Erythroblast (primary cell): ENCODE data around the gene RPL3.
"Not testable (repeated sequence)": the region's sequence is repeated elsewhere in the genome, so short reads cannot be mapped to it uniquely, and the experiment has no call there.

Experiments
- DNase-seq, 2 experiments: peaks; one replicate each; lab custom pipeline; 2025; lab: John Stamatoyannopoulos, UW
- GATA1 ChIP-seq: IDR thresholded peaks from 2 replicates; pipeline ENCODE4 v1.6.1; 2011; ENCODE audit warnings: low read depth, mild to moderate bottlenecking, control low read depth, low read length, moderate library complexity
- POLR2A ChIP-seq: IDR thresholded peaks from 2 replicates; pipeline ENCODE4 v1.6.1; 2011; ENCODE audit warnings: mild to moderate bottlenecking, low read length

RPL3 gene

DNA sequence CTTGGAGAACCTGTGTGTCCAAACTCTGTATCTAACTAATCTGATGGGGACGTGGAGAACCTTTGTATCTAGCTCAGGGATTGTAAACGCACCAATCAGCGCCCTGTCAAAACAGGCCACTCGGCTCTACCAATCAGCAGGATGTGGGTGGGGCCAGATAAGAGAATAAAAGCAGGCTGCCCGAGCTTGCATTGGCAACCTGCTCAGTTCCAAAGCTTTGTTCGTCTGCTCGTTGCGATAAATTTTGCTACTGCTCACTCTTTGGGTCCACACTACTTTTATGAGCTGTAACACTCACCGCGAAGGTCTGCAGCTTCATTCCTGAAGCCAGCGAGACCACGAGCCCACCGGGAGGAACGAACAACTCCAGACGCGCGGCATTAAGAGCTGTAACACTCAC lies 38.8 kb upstream of the RPL3 start:
- peak; percentile 22 for TF ChIP-seq POLR2A
- peak in 1 of 2 experiments; percentile 29 for DNase-seq

DNA sequence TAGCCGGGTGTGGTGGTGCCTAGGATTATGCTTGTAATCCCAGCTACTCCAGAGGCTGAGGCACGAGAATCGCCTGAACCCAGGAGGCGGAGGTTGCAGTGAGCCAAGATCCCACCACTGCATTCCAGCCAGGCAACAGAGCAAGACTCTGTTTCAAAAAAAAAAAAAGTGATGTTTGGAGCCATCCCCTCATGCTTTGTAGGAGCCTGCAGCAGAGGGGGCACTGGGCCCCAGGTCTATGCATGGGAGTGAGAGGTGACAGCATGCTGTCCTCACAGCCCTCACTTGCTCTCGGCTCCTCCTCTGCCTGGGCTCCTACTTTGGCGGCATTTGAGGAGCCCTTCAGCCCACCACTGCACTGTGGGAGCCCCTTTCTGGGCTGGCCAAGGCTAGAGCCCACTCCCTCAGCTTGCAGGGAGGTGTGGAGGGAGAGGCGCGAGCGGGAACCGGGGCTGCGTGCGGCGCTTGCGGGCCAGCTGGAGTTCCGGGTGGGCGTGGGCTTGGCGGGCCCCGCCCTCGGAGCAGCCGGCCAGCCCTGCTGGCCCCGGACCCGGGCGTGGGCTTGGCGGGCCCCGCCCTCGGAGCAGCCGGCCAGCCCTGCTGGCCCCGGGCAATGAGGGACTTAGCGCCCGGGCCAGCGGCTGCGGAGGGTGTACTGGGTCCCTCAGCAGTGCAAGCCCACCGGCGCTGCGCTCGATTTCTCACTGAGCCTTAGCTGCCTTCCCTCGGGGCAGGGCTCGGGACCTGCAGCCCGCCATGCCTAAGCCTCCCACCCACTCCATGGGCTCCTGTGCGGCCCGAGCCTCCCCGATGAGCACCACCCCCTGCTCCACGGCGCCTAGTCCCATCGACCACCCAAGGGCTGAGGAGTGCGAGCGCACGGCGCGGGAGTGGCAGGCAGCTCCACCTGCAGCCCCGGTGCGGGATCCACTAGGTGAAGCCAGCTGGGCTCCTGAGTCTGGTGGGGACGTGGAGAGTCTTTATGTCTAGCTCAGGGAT lies 38.0 kb upstream of the RPL3 start:
- DNase-seq, result not testable (repeated sequence)

DNA sequence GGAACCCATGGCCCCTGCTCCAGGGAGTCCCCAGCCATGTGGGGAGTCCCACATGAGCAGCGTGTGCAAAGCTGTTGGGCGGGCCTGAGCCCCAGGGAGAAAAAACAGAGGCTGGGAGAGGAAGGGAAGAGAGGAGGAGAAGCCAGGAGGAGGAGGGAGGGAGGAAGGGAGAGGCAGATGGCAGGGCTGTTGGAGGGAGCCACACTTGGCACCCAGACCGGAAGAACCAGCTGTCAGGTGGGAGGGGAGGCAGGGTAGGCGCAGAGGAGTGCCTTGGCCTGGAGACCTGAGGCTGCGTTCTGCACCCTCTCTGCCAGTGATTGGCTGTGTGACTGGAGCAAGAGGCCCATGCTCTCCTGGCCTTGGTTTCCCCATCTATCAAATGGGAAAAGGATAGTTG lies 37.0 kb upstream of the RPL3 start:
- DNase-seq, result no peak
- TF ChIP-seq GATA1, result no peak
- no peak for TF ChIP-seq POLR2A

DNA sequence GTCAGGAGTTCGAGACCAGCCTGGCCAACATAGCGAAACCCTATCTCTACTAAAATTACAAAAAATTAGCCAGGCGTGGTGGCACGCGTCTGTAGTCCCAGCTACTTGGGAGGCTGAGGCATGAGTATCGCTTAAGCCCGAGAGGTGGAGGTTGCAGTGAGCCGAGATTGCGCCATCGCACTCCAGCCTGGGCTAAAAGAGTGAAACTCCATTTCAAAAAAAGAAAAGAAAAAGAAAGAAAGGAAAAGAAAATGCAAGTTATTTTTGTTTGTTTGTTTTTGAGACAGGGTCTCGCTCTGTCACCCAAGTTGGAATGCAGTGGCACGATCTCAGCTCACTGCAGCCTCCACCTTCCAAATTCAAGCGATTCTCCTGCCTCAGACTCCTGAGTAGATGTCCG lies 36.4 kb upstream of the RPL3 start:
- DNase-seq, result not testable (repeated sequence)

DNA sequence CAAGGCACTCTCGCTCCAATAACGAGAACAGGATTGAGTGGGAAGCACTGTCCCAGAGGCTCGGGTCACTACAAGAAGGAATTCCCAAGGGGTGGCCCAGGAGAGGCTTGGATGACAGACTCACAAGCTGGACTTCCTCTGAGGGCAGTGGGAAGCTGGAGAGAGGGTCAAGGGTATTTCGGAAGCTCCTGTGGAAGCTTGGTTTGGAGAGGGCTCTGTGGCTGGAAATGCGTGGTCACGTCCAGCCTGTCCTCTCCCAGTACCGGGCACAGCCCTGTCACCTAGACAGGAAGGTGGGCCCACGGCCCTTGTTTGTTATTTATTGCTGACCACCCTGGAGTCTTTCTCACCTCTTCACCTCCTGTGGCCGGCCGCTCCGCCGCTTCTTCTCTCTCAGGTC lies 35.7 kb upstream of the RPL3 start:
- no peak for TF ChIP-seq GATA1
- no peak for TF ChIP-seq POLR2A
- DNase-seq, result no peak

DNA sequence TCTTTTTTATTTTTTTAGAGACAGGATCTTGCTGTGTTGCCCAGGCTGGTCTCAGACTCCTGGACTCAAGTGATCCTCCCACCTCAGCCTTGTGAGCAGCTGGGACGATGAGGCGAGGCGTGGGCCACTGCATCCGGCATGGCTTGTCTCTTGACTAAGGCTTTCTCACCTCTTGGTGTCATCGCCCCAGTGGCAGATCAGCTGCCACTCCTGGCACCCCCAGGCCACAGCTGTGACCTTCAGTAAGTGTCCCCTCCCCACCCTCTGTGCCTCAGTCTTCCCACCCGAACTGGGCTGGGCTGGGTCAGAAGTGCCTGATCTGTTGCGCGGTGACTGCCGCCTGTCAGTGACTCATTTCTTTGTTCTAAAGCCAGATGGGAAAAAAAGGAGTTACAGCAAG lies 33.9 kb upstream of the RPL3 start:
- DNase-seq, result no peak
- no peak for TF ChIP-seq POLR2A

DNA sequence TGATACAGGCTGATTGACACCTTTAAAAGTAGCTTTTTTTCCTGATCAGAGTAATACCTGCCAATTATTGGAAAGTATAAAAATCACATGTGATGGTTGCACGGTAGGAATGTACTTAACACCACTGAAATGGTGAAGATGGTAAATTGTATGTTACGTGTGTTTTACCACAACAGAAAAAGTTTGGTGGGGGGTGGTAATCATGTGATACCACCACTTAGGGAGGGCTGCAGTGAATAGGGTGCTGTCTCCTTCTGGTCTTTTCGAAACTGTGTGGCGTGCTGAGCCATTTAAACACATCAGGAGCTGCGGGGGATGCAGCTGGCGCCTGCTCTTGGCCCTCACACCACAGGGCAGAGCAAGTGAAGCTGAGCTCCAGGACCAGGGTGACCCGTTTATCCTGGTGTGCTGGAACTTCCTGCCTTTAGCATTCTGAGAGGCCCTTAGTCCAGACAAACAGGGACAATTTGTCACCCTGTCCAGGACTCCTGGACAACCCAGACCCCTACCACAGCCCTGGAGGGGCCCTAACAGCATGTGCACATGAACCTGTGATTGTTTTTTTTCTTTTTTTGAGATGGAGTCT lies 33.0 kb upstream of the RPL3 start:
- TF ChIP-seq GATA1 (no peak), POLR2A (no peak)
- DNase-seq, result no peak

DNA sequence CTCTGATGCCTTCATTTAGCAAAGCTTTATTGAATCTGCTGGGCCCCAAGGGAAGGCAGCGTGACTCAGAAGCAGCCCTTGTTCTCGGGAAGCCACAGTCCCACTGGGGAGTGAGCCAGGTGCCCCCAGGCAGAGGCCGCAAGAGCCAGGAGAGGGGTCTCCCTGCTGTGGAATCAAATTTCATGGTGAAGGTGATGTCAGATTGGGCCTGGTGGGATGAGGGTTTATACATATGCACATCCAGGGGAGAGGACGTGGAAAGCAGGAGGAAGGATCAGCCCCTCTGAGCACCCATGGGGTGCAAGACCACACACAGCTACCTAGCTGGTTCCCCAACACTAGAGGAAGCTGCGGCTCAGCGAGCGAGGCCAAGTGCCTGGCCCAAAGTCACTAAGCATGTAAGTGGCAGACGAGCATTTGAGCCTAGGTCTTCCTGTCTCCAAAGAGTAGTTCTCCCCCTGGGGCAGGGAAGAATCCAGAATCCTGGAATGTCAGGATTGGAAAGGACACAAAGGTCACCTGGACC lies 32.3 kb upstream of the RPL3 start:
- DNase-seq, result no peak
- no peak for TF ChIP-seq GATA1
- TF ChIP-seq POLR2A, result no peak

DNA sequence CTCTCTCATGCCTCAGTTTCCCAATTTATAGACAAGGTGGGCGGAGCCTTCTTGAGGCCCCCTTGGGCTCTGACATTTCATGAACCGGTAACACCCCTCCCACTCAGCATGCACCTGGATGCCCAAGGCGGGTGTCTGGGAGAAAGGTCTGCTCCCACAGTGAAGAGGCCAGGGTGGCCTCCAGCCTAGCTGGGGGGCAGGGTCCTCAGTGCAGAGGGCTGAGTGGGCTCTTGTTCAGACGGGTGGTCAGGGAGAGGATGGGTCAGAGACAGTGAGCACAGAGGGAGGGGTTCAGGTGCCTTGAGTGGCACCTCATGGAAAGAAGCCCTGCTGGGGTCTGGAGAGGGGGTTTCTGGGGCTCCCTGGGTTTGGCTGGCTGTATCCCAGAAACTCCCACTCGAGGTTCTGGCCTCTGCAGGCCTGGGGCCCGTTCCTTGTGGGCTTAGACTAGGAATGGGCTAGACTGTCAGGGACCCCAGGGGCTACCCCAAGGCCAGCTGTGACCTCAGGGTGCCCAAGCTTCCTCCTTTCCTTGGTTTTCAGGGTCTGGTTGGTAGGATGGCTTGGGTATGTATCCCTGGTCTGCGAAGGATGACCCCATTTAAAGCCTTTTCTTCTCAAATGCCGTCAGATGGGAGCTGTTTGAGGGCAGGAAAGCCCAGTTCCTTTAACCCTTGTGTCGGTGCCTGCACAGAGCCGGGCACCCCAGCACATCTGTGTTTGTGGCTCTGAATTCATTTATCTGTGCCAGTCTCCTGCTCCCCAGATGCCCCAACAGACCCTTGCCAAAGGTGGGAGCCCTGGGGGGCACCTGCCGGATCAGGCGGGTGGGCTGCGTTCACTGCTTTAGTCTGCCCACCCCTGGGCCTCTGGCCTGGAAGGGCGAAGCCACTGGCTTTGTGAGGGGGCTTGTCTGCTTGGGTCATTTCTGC lies 31.6 kb upstream of the RPL3 start:
- TF ChIP-seq GATA1, result no peak
- TF ChIP-seq POLR2A, result no peak
- DNase-seq, result no peak

DNA sequence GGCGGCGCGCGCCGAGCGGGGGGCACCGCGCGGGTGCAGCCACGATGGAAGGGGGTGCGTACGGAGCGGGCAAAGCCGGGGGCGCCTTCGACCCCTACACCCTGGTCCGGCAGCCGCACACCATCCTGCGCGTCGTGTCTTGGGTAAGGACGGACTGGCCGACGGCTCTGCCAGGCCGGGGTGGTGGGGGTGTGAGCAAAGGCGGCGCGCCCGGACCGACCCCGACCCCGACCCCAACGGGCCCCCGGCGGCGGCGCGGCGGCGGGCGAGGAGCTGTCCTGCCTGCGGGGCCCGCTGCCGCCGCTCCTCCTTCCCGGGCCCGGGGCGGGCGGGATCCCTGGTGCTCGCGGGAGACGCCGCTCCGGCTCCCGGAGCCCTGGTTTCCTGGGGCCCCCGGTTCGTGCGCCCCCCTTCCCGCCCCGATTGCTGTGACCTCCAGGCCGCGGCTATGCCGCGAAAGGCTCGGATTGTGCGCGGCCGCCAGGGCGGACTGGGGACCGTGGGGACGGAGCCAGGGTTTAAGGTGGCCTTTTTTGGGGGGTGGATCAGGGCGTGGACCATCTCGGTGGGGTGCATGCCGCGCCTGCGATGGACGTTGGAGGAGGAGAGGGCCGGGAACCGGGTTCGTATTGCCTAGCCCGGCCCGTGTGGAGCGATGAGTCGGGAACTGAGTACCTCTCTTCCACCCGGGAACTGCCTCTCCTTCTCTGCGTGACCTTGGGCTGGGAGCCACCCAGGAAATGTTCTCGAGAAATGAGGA lies 30.7 kb upstream of the RPL3 start, which contains the start of gene SYNGR1:
SYNGR1 (plus strand) TSS at position 25 of the 760 bp plus-strand sequence; CDS start at position 45, 20 bp downstream.
- DNase-seq, result peak; percentile 52 to 59
- no peak for TF ChIP-seq GATA1
- TF ChIP-seq POLR2A, result no peak

DNA sequence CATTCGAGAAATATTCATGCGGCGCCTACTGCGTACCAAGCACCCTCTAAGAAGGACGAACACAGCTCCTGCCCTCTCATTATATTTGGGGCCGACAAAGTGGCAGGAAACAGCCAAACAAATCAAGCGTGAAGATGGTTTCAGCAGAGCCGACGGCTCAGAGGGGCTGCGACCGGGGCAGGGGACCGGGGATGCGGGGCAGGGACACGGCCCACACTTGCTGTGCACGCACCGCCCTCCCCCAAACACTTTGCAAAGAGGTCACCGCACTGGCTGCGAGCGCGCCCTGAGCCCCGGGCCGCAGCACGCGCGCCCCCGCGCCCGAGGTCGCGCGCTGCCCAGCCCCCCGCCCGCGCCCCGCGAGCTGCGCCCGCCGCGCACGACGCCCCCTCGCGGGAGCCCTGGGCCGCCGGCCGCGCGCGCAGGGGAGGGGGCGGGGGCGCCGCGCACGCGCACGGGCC lies 30.1 kb upstream of the RPL3 start:
- DNase-seq, result peak; percentile 77
- peak; percentile 31 for TF ChIP-seq POLR2A
- TF ChIP-seq GATA1, result no peak

DNA sequence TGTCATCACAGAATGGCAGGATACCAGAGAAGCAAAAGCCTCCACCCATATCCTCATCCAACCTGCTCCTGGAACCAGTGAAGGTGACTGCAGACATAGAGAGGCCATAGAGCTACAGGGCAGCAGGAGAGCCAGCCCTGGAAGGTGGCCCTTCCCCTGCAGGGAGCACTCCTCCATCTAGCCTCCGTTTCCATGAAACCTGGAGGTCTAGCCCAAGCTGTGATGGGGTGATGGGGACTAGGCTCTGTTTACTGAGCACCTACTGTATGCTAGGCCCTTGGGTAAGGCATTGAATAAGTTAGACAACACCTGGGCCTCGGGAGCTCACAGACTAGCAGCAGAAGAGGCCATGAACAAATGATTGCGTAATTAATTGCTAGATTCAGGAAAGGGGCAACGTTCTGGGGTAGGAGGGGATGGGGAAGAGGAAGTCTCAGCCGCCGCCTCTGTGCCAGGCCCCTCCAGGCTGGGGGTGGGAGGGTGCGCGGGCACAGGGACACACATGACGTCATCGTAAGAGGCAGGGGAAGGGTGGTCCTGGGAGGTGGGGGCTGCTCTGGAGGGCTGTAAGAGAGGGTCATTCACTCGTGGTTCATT lies 29.6 kb upstream of the RPL3 start:
- TF ChIP-seq POLR2A (peak; percentile 17), GATA1 (no peak)
- DNase-seq, result peak; percentile 58 to 59
